Activated T-helper 1 cell treated with anti-CD3 and anti-CD28 coated beads, Interleukin-2, amount 50 U/mL, for 16 hours (primary cell): ENCODE results near the gene EPHB1.

Source experiments
- DNase-seq, 2 donors: peaks; one replicate each; pipeline ENCODE4 v3.0.0-alpha.2; 2020; ENCODE audit warnings: low read depth in 1 of 2, low spot score in 1 of 2

The EPHB1 gene

GRCh38 chr3:134846911-134847317, 51.9 kb downstream of the EPHB1 start:
- DNase-seq: no peak

GRCh38 chr3:134847349-134847748, 52.3 kb downstream of the EPHB1 start:
- no peak for DNase-seq

- no peak for DNase-seq
These were observed 54.5 kb downstream of the EPHB1 start for GRCh38 chr3:134849561-134849960.

GRCh38 chr3:134850761-134851160, 55.7 kb downstream of the EPHB1 start:
- DNase-seq: no peak

GRCh38 chr3:134852132-134852531, 57.1 kb downstream of the EPHB1 start:
- no peak for DNase-seq

GRCh38 chr3:134852893-134853351, 57.9 kb downstream of the EPHB1 start:
- DNase-seq: no peak

- DNase-seq: no peak
These were observed 59.2 kb downstream of the EPHB1 start for GRCh38 chr3:134854254-134854653.

- no peak for DNase-seq
These were observed 62.3 kb downstream of the EPHB1 start for GRCh38 chr3:134857356-134857755.

GRCh38 chr3:134857776-134858362, 62.8 kb downstream of the EPHB1 start:
- no peak for DNase-seq

- no peak for DNase-seq
These were observed 63.5 kb downstream of the EPHB1 start for GRCh38 chr3:134858441-134859035.

- DNase-seq: no peak
These were observed 64.3 kb downstream of the EPHB1 start for GRCh38 chr3:134859341-134859740.

- DNase-seq: no peak
These were observed 65.1 kb downstream of the EPHB1 start for GRCh38 chr3:134860141-134860540.

- DNase-seq: no peak
These were observed 68.9 kb downstream of the EPHB1 start for GRCh38 chr3:134863915-134864314.

- DNase-seq: no peak
These were observed 69.6 kb downstream of the EPHB1 start for GRCh38 chr3:134864636-134865035.

- no peak for DNase-seq
These were observed 72.2 kb downstream of the EPHB1 start for GRCh38 chr3:134867277-134867676.

- no peak for DNase-seq
These were observed 74.2 kb downstream of the EPHB1 start for GRCh38 chr3:134869153-134869726.

- no peak for DNase-seq
These were observed 76.8 kb downstream of the EPHB1 start for GRCh38 chr3:134871818-134872217.

- DNase-seq: no peak
These were observed 77.7 kb downstream of the EPHB1 start for GRCh38 chr3:134872440-134873388.

- no peak for DNase-seq
These were observed 78.7 kb downstream of the EPHB1 start for GRCh38 chr3:134873789-134874188.

- no peak for DNase-seq
These were observed 79.8 kb downstream of the EPHB1 start for GRCh38 chr3:134874737-134875413.

GRCh38 chr3:134876836-134877235, 81.8 kb downstream of the EPHB1 start:
- no peak for DNase-seq
